ENCODE data around the gene EFTUD2. TPM values are rescaled to one million over a fixed set of nuclear protein-coding genes. Genes with fewer than 3 reads are reported as not detected.
A peak's percentile ranks its signal among the peaks of the same experiment; 100 is the strongest.

Gene EFTUD2
- polyA plus RNA-seq, 3 donors = 82.9 to 144 (median 104) TPM

- Histone ChIP-seq H3K27ac (ENCODE audit: low read depth in 1 of 2, low read length in 2 of 2) (no peak overlapping the region), H3K36me3 (replicated peaks in 1 of 2; ENCODE audit: control insufficient read depth in 1 of 2, insufficient read depth in 2 of 2, low read length in 2 of 2) (no peaks in the 10 kb centered on the region), H3K79me2 (ENCODE audit: insufficient read depth, low read length) (no peaks in the 10 kb centered on the region), H3K9me3 (replicated peaks in 1 of 2; ENCODE audit: control insufficient read depth in 1 of 2, insufficient read depth in 1 of 2, low read length in 2 of 2) (no peaks in the 10 kb centered on the region), H3K4me3 (replicated peaks in 1 of 3; ENCODE audit: low read depth in 2 of 3, low read length in 3 of 3) (no peak overlapping the region), H2AFZ (ENCODE audit: insufficient read depth, low read depth, low read length, poor library complexity, severe bottlenecking) (no peak overlapping the region), H4K20me1 (ENCODE audit: insufficient read depth, low read length) (no peaks in the 10 kb centered on the region), H3K27me3 (ENCODE audit: control insufficient read depth in 2 of 2, insufficient read depth in 2 of 2, low read length in 2 of 2) (peaks cover 6 to 27% of the 10 kb centered on the region in 2 donors), H3K4me1 (ENCODE audit: control insufficient read depth in 1 of 2, insufficient read depth in 2 of 2, low read length in 2 of 2) (peaks cover 29 to 36% of the 10 kb centered on the region in 2 donors), H3K4me2 (replicated peaks; ENCODE audit: extremely low read depth, low read length, poor library complexity, severe bottlenecking) (no peak overlapping the region), H3K9ac (ENCODE audit: insufficient read depth, low read length, poor library complexity, severe bottlenecking) (no peak overlapping the region)
- WGBS (ENCODE audit: insufficient coverage) = 98% methylated on average over 8 of the region's 10 CpGs
- TF ChIP-seq CTCF (IDR thresholded peaks at IDR 0.05) = no peak
- no peak overlapping the region for H3K27ac Mint-ChIP-seq
- peaks cover 25 to 35% (median 26%) of the 10 kb centered on the region in 3 donors for H3K27me3 Mint-ChIP-seq (ENCODE audit: low read depth in 3 of 3)
- H3K4me1 Mint-ChIP-seq = peaks cover 38% of the 10 kb centered on the region
- H3K36me3 Mint-ChIP-seq = peaks cover 0 to 11% of the 10 kb centered on the region in 2 donors
- no peak overlapping the region for H3K4me3 Mint-ChIP-seq
- DNase-seq = peak in 1 of 3 donors; percentile 2
- H3K9me3 Mint-ChIP-seq = peaks cover 0 to 2% (median 0%) of the 10 kb centered on the region in 7 donors
- intact Hi-C loops (cut with micrococcal nuclease) = no loop called here
Observed at GRCh38 chr17:44908761-44909326, 9.6 kb upstream of the EFTUD2 start.

- Histone ChIP-seq H3K79me2 (ENCODE audit: insufficient read depth, low read length) (no peaks in the 10 kb centered on the region), H3K4me2 (replicated peaks; ENCODE audit: extremely low read depth, low read length, poor library complexity, severe bottlenecking) (no peak overlapping the region), H3K9ac (ENCODE audit: insufficient read depth, low read length, poor library complexity, severe bottlenecking) (no peak overlapping the region), H3K4me1 (ENCODE audit: control insufficient read depth in 1 of 2, insufficient read depth in 2 of 2, low read length in 2 of 2) (peaks cover 29 to 36% of the 10 kb centered on the region in 2 donors), H4K20me1 (ENCODE audit: insufficient read depth, low read length) (no peaks in the 10 kb centered on the region), H3K4me3 (replicated peaks in 1 of 3; ENCODE audit: low read depth in 2 of 3, low read length in 3 of 3) (no peak overlapping the region), H2AFZ (ENCODE audit: insufficient read depth, low read depth, low read length, poor library complexity, severe bottlenecking) (no peak overlapping the region), H3K36me3 (replicated peaks in 1 of 2; ENCODE audit: control insufficient read depth in 1 of 2, insufficient read depth in 2 of 2, low read length in 2 of 2) (no peaks in the 10 kb centered on the region), H3K27me3 (ENCODE audit: control insufficient read depth in 2 of 2, insufficient read depth in 2 of 2, low read length in 2 of 2) (peaks cover 6 to 20% of the 10 kb centered on the region in 2 donors), H3K27ac (ENCODE audit: low read depth in 1 of 2, low read length in 2 of 2) (no peak overlapping the region), H3K9me3 (replicated peaks in 1 of 2; ENCODE audit: control insufficient read depth in 1 of 2, insufficient read depth in 1 of 2, low read length in 2 of 2) (no peaks in the 10 kb centered on the region)
- Mint-ChIP-seq H3K4me1 (peaks cover 38% of the 10 kb centered on the region), H3K36me3 (peaks cover 0 to 11% of the 10 kb centered on the region in 2 donors), H3K4me3 (no peak overlapping the region), H3K9me3 (peaks cover 0 to 2% (median 0%) of the 10 kb centered on the region in 7 donors), H3K27ac (no peak overlapping the region), H3K27me3 (ENCODE audit: low read depth in 3 of 3) (peaks cover 19 to 29% (median 22%) of the 10 kb centered on the region in 3 donors)
- WGBS (ENCODE audit: insufficient coverage) = 100% methylated on average over 4 of the region's 11 CpGs
- no peak for DNase-seq
- intact Hi-C loops (cut with micrococcal nuclease) = no loop called here
- no peak for TF ChIP-seq CTCF (IDR thresholded peaks at IDR 0.05)
Observed at GRCh38 chr17:44907729-44908470, 8.7 kb upstream of the EFTUD2 start.

Measured in CD14-positive monocyte (primary cell).